Suprapubic skin (tissue), 4 donors: ENCODE results near the gene ANTXR1.

Experiments used
- POLR2A ChIP-seq, 2 donors: fragments of 450-650 bp; IDR thresholded peaks; one replicate each; pipeline ENCODE4 v1.6.1; 2017; ENCODE audit warnings: antibody characterized with exemption in 2 of 2, mild to moderate bottlenecking in 2 of 2, moderate library complexity in 2 of 2
- POLR2AphosphoS5 ChIP-seq, 3 donors: sonication (generic); formaldehyde crosslinking; IDR thresholded peaks; one replicate each; pipeline ENCODE4 v1.6.1; 2017; ENCODE audit warnings: antibody characterized with exemption in 3 of 3
- TF ChIP-seq, protein P1 (sequence below), 2 donors: fragments of 200-600 bp in 1 of 2; fragments of 450-650 bp in 1 of 2; sonication (generic) in 1 of 2; IDR thresholded peaks; one replicate each; pipeline ENCODE4 v1.5.1; 2016 to 2019; ENCODE audit warnings: antibody characterized with exemption in 2 of 2, mild to moderate bottlenecking in 1 of 2, moderate library complexity in 1 of 2

DNA sequence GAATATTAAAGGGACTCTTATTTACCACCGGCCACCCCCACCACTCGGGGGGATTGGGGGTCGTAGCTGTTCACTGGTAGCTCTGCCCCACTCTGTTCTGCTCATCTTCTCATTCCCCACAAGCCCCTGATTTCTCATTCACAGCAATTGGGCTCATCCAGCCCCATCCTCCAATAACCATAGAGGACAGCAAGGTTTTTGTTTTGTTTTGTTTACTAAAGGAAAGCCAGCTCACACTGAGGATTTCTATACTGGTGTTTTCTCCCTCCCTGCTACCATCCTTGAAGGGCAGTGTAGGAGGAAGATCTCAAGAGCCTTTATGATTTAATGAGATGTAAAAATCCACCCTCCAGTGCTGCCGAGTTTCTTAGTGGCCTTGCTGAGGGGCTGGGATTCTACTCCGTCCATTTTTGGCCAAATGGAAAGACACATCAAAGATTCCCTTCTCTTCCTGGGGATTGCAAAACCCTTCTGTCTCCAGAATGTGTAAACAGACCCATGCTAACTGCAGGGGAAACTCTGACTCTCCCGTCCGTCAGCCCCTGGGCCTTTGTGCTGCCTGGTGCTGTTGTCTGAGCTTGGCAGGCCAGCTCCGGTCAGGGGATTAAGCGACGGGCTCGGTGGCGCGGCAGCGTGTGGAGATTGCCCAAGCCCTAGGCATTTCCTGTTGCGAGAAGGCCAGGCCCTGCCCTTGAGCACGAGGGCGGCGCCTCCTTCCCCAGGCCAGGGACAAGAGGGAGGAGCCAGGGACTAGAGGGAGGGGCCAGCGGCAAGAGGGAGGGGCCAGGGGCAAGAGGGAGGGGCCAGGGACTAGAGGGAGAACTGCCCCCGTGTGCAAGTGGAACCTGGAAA, 165.0 kb downstream of the ANTXR1 start:
- TF ChIP-seq, protein P1, sequence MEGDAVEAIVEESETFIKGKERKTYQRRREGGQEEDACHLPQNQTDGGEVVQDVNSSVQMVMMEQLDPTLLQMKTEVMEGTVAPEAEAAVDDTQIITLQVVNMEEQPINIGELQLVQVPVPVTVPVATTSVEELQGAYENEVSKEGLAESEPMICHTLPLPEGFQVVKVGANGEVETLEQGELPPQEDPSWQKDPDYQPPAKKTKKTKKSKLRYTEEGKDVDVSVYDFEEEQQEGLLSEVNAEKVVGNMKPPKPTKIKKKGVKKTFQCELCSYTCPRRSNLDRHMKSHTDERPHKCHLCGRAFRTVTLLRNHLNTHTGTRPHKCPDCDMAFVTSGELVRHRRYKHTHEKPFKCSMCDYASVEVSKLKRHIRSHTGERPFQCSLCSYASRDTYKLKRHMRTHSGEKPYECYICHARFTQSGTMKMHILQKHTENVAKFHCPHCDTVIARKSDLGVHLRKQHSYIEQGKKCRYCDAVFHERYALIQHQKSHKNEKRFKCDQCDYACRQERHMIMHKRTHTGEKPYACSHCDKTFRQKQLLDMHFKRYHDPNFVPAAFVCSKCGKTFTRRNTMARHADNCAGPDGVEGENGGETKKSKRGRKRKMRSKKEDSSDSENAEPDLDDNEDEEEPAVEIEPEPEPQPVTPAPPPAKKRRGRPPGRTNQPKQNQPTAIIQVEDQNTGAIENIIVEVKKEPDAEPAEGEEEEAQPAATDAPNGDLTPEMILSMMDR (IDR thresholded peaks at IDR 0.05) = no peak
- TF ChIP-seq POLR2A (IDR thresholded peaks at IDR 0.05) = no peak
- peak; percentile 34 to 99 (median 93) for TF ChIP-seq POLR2AphosphoS5 (IDR thresholded peaks at IDR 0.05)
